GM19239 (cell line): Measurements from ENCODE around the gene TIAM1.

Experiments
- DNase-seq: peaks from one replicate; pipeline ENCODE4 v3.0.0; 2011; ENCODE audit warnings: low spot score; ENCODE audit not compliant: insufficient read length
- FAIRE-seq: peaks from 2 replicates; lab custom pipeline; 2011; peaks lifted over from hg19 to GRCh38; lab: Jason Lieb, UNC

The TIAM1 gene

GRCh38 chr21:31110430-31110829, 233.6 kb downstream of the TIAM1 start:
- DNase-seq (no peak), FAIRE-seq (no peak)

GRCh38 chr21:31107871-31108270, 236.2 kb downstream of the TIAM1 start:
- FAIRE-seq: no peak
- no peak for DNase-seq

GRCh38 chr21:31107176-31107785, 236.8 kb downstream of the TIAM1 start:
- DNase-seq: no peak
- FAIRE-seq: no peak

- no peak for DNase-seq
- no peak for FAIRE-seq
These were observed 240.3 kb downstream of the TIAM1 start for GRCh38 chr21:31103571-31104265.

GRCh38 chr21:31103163-31103562, 240.9 kb downstream of the TIAM1 start:
- DNase-seq: no peak
- no peak for FAIRE-seq

GRCh38 chr21:31099122-31099521, 244.9 kb downstream of the TIAM1 start:
- no peak for DNase-seq
- FAIRE-seq: no peak

- FAIRE-seq (peak; percentile 68), DNase-seq (no peak)
These were observed 245.5 kb downstream of the TIAM1 start for GRCh38 chr21:31098576-31099005.

- FAIRE-seq (no peak), DNase-seq (no peak)
These were observed 251.0 kb downstream of the TIAM1 start for GRCh38 chr21:31092832-31093625.

GRCh38 chr21:31090376-31090775, 253.7 kb downstream of the TIAM1 start:
- FAIRE-seq (no peak), DNase-seq (no peak)

- DNase-seq (no peak), FAIRE-seq (no peak)
These were observed 255.6 kb downstream of the TIAM1 start for GRCh38 chr21:31088474-31088751.

GRCh38 chr21:31087639-31088473, 256.2 kb downstream of the TIAM1 start:
- DNase-seq (no peak), FAIRE-seq (no peak)

- DNase-seq (no peak), FAIRE-seq (no peak)
These were observed 259.4 kb downstream of the TIAM1 start for GRCh38 chr21:31084689-31085088.

GRCh38 chr21:31078796-31079195, 265.3 kb downstream of the TIAM1 start:
- DNase-seq (no peak), FAIRE-seq (peak; percentile 49)

GRCh38 chr21:31078216-31078615, 265.8 kb downstream of the TIAM1 start:
- DNase-seq: no peak
- no peak for FAIRE-seq

GRCh38 chr21:31075848-31076247, 268.2 kb downstream of the TIAM1 start:
- DNase-seq (no peak), FAIRE-seq (no peak)

GRCh38 chr21:31072533-31072932, 271.5 kb downstream of the TIAM1 start:
- no peak for FAIRE-seq
- no peak for DNase-seq
